Neural progenitor cell (in vitro differentiated cells): Measurements from ENCODE around the gene KTI12.
"Not testable (repeated sequence)": the region's sequence is repeated elsewhere in the genome, so short reads cannot be mapped to it uniquely, and the experiment has no call there.

Source experiments
- EZH2 ChIP-seq: fragments of 200-600 bp; sonication (generic); IDR thresholded peaks from 2 replicates; pipeline ENCODE4 v1.6.1; 2017; ENCODE audit warnings: antibody characterized with exemption, mild to moderate bottlenecking, moderate library complexity
- EZH2phosphoT487 ChIP-seq: fragments of 200-600 bp; sonication (generic); IDR thresholded peaks from 2 replicates; pipeline ENCODE4 v1.6.1; 2017; ENCODE audit warnings: antibody characterized with exemption
- TF ChIP-seq, protein P1 (sequence below): fragments of 200-600 bp; sonication (generic); IDR thresholded peaks from 2 replicates; pipeline ENCODE4 v1.5.1; 2017; ENCODE audit warnings: antibody characterized with exemption, mild to moderate bottlenecking

GRCh38 chr1:52005548-52005947 lies 28.1 kb downstream of the KTI12 start:
- TF ChIP-seq, protein P1, sequence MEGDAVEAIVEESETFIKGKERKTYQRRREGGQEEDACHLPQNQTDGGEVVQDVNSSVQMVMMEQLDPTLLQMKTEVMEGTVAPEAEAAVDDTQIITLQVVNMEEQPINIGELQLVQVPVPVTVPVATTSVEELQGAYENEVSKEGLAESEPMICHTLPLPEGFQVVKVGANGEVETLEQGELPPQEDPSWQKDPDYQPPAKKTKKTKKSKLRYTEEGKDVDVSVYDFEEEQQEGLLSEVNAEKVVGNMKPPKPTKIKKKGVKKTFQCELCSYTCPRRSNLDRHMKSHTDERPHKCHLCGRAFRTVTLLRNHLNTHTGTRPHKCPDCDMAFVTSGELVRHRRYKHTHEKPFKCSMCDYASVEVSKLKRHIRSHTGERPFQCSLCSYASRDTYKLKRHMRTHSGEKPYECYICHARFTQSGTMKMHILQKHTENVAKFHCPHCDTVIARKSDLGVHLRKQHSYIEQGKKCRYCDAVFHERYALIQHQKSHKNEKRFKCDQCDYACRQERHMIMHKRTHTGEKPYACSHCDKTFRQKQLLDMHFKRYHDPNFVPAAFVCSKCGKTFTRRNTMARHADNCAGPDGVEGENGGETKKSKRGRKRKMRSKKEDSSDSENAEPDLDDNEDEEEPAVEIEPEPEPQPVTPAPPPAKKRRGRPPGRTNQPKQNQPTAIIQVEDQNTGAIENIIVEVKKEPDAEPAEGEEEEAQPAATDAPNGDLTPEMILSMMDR = not testable (repeated sequence)
- not testable (repeated sequence) for TF ChIP-seq EZH2, EZH2phosphoT487
